ENCODE measurements around the gene METTL27.

- TF ChIP-seq POLR2A (IDR thresholded peaks at IDR 0.05; ENCODE audit: low read depth, low read length): no peak
- TF ChIP-seq POLR2AphosphoS5 (IDR thresholded peaks at IDR 0.05; ENCODE audit: low read depth, low read length): no peak
- no peak for TF ChIP-seq TAF1 (IDR thresholded peaks at IDR 0.05; ENCODE audit: low read depth, low read length)
These were observed 3.0 kb downstream of the METTL27 start for GRCh38 chr7:73839290-73839689.

All from GM12891 (cell line).